Common myeloid progenitor, CD34-positive (primary cell): Measurements from ENCODE around the gene M1AP.
"Not testable (repeated sequence)": the region's sequence is repeated elsewhere in the genome, so short reads cannot be mapped to it uniquely, and the experiment has no call there.

Experiments used
- CTCF ChIA-PET: fragments of 350-600 bp; sonication (Branson Sonifier 250); formaldehyde crosslinking; loops from one replicate; lab custom pipeline; 2021; ENCODE audit warnings: antibody characterized with exemption; lab: Charles Lee
- POLR2A ChIA-PET: fragments of 350-600 bp; sonication (Branson Sonifier 250); formaldehyde crosslinking; loops from one replicate; lab custom pipeline; 2021; ENCODE audit warnings: antibody characterized with exemption; lab: Charles Lee
- DNase-seq, 3 donors: peaks; one replicate each; pipeline versions ENCODE4 v3.0.0 to v3.0.0-alpha.2; 2013
- H3K27ac ChIP-seq, 2 experiments: 1 replicate in 1 of 2; 2 replicates in 1 of 2; pipeline ENCODE4 v1.7.0; 2013; ENCODE audit warnings: inconsistent platforms in 2 of 2, low read length in 2 of 2, mild to moderate bottlenecking in 2 of 2, low read depth in 1 of 2, moderate library complexity in 1 of 2; ENCODE audit not compliant: severe bottlenecking in 2 of 2, insufficient read depth in 1 of 2, poor library complexity in 1 of 2
- H3K27me3 ChIP-seq, 5 experiments: replicated peaks in 2 of 5; 1 replicate in 3 of 5; 2 replicates in 2 of 5; pipeline versions ENCODE4 v1.6.1 to v1.7.0; 2013; ENCODE audit warnings: low read length in 4 of 5, mild to moderate bottlenecking in 2 of 5, moderate library complexity in 2 of 5, inconsistent platforms in 1 of 5; ENCODE audit not compliant: insufficient read depth in 5 of 5, control insufficient read depth in 4 of 5
- H3K36me3 ChIP-seq, 4 experiments: 1 replicate in 2 of 4; 2 replicates in 2 of 4; pipeline versions ENCODE4 v1.6.1 to v1.7.0; 2013; ENCODE audit warnings: low read length in 3 of 4, control low read depth in 1 of 4, mild to moderate bottlenecking in 1 of 4; ENCODE audit not compliant: control insufficient read depth in 4 of 4, insufficient read depth in 4 of 4
- H3K4me1 ChIP-seq, 4 experiments: 1 replicate in 3 of 4; 2 replicates in 1 of 4; pipeline versions ENCODE4 v1.6.1 to v1.7.1; 2013; ENCODE audit warnings: low read length in 3 of 4, mild to moderate bottlenecking in 3 of 4, control low read depth in 1 of 4, inconsistent platforms in 1 of 4, moderate library complexity in 1 of 4; ENCODE audit not compliant: control insufficient read depth in 4 of 4, insufficient read depth in 4 of 4; ENCODE audit errors: control extremely low read depth in 1 of 4
- H3K4me3 ChIP-seq, 7 experiments: 1 replicate in 4 of 7; 2 replicates in 3 of 7; pipeline versions ENCODE4 v1.5.1 to v1.7.0; 2013; ENCODE audit warnings: mild to moderate bottlenecking in 7 of 7, low read length in 6 of 7, moderate library complexity in 6 of 7, inconsistent platforms in 2 of 7, low read depth in 2 of 7, control low read depth in 1 of 7; ENCODE audit not compliant: insufficient read depth in 4 of 7, control insufficient read depth in 1 of 7; ENCODE audit errors: extremely low read depth in 1 of 7
- H3K9me3 ChIP-seq, 5 experiments: 1 replicate in 4 of 5; 2 replicates in 1 of 5; pipeline versions ENCODE4 v1.6.1 to v1.7.1; 2013; ENCODE audit warnings: low read length in 4 of 5, mild to moderate bottlenecking in 2 of 5, inconsistent platforms in 1 of 5, low read depth in 1 of 5, moderate library complexity in 1 of 5; ENCODE audit not compliant: control insufficient read depth in 4 of 5, insufficient read depth in 2 of 5; ENCODE audit errors: control extremely low read depth in 1 of 5
- WGBS: methylation state at CpG from one replicate; pipeline ENCODE4 v1.1.5; 2013; ENCODE audit not compliant: insufficient coverage; 5-methylcytosine and 5-hydroxymethylcytosine counted together

Gene M1AP

DNA sequence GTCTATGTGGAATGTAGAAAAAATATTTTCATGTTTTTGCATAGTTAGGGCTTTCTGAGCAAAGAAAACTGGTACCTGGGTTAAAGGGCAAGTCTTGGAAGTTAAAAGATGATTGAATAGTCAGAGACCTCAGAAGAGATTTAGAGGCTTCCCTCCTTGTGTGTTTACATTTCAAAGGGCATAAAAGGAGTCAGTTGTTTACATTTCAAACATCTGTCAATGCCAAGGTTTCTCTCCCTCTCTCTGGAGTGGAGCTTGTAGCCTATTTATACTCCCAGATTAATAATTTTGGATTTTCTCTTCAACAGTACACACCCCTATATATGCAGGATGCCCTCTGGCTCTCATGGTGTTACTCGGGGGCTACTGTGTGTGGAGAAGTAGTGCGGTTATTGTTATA, 8.6 kb downstream of the M1AP start:
- no CpG with 5 or more reads among the region's 2 CpGs for WGBS
- CTCF ChIA-PET, result no interaction called here

DNA sequence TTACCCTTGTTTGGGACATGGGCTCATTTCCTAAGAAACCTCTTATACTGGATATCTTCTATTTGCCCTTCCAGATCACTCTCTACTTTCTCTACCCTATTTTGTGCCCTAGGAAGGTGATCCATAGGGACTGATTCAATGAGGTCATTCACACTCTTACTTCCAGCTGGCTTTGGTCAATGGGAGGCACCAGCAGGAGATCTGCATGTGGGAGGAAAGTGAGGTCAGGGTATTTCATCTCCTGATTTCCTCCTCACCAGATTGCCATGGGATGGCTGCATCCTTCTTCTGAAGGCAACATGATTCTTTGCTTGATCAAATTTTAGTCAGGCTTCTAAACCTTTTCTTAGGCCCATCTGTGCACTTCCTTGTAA, 15.2 kb downstream of the M1AP start:
- H3K36me3 ChIP-seq, result no peaks in the 10 kb centered on the region
- ChIA-PET CTCF (interaction anchor here (2.1 kb wide), 1 partner anchor 16 kb away, joined by 6 read pairs; the partner anchor contains the start of gene M1AP), POLR2A (no interaction called here)
- H3K27ac ChIP-seq, result no peak overlapping the region
- no peaks in the 10 kb centered on the region for H3K4me1 ChIP-seq
- H3K27me3 ChIP-seq, result no peaks in the 10 kb centered on the region
- no peak for DNase-seq
- no peak overlapping the region for H3K4me3 ChIP-seq
- H3K9me3 ChIP-seq, result no peaks in the 10 kb centered on the region

More for the DNA sequence above, 8.6 kb downstream of the M1AP start:
- Histone ChIP-seq H3K9me3 (no peaks in the 10 kb centered on the region), H3K27me3 (no peaks in the 10 kb centered on the region), H3K27ac (no peak overlapping the region), H3K36me3 (no peaks in the 10 kb centered on the region), H3K4me3 (no peak overlapping the region), H3K4me1 (no peaks in the 10 kb centered on the region)
- POLR2A ChIA-PET, result interaction anchor here (0.6 kb wide), 1 partner anchor 959 kb away, joined by 6 read pairs; no protein-coding TSS in a partner anchor
- no peak for DNase-seq

DNA sequence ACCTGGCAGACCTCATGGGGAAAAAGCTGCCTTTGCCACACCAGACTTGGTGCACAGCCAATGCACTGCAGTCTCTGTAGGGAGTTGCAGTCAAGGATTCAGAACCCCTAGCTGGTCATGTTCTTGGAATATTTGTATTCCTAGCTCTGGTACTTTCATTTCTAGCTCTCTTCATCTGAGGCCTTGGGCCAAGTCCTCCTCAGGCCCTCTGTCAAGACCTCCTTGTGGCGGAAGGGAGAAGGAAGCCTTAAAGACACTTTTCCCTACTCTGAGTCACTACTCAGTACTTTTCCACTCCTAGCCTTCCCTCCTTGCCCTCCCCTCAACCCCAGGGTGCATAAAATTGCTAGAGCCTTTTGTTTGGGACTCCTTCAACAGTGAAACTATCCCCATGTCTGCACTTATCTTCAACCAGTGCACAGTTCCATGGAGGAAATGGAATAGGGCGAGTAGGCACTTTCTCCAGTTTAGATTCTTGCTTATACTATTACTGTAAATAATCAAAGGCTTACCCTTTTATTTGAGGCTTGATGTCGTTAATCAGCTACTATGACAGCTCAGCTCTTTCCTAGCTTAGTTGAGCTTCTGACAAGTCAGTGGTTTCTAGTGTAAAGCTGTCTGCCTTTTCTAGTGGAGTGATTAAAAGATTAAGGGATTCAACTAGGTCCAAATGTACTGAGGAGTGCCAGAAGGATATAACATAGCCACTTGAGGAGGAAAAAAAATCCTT, 15.8 kb downstream of the M1AP start:
- Histone ChIP-seq H3K4me1 (no peaks in the 10 kb centered on the region), H3K9me3 (no peaks in the 10 kb centered on the region), H3K4me3 (no peak overlapping the region), H3K27me3 (no peaks in the 10 kb centered on the region), H3K36me3 (no peaks in the 10 kb centered on the region), H3K27ac (no peak overlapping the region)
- WGBS, result 100% methylated on average over 2 of the region's 3 CpGs
- ChIA-PET CTCF (interaction anchor here (0.8 to 2.1 kb wide), 3 partner anchors 16 to 20 kb away, joined by 3 to 6 read pairs (median 4); partner anchors contain the start of gene M1AP), POLR2A (no interaction called here)
- no peak for DNase-seq

DNA sequence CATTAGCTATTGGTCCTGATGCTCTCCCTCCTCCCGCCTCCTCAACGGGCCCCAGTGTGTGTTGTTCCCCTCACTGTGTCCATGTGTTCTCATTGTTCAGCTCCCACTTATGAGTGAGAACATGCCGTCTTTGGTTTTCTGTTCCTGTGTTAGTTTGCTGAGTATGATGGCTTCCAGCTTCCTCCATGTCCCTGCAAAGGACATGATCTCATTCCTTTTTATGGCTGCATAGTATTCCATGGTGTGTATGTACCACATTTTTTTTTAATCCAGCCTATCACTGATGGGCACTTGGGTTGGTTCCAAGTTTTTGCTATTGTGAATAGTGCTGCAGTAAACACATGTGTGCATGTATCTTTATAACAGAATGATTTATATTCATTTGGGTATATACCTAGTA, 17.7 kb downstream of the M1AP start:
- CTCF ChIA-PET, result interaction anchor here (0.8 to 1.0 kb wide), 2 partner anchors 13 to 18 kb away, joined by 3 read pairs; no protein-coding TSS in a partner anchor
- POLR2A ChIA-PET, result interaction anchor here (0.7 kb wide), 1 partner anchor 16 kb away, joined by 3 read pairs; no protein-coding TSS in a partner anchor
- WGBS, result 100% methylated on average over 1 of the region's 3 CpGs

DNA sequence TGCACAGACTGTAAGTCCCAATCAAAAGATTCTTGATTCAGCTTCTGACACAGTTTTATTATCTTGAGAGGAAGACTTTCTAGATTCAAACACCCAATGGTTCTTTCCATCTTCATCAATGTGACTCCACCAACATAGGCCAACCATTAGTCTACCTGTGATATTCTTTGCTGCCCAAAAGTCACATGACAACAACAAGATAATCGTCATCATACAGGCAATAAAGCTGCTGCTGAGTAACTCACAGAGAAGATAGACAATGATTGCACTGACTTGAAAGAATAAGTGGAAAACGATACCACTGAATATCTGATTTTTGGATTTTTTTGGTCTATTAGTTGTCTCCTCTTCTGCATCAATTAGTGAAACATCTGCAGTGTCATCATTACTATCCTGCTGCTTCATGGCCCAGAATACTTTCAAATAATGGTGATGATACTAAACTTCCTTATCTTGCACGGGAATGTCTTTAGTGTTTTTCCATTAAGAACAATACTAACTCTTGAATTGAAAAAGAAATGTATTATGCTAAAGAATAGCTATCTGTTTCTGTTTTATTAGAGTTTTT, 19.5 kb downstream of the M1AP start:
- Histone ChIP-seq H3K27ac (no peak overlapping the region), H3K36me3 (no peaks in the 10 kb centered on the region), H3K4me1 (no peaks in the 10 kb centered on the region), H3K4me3 (no peak overlapping the region), H3K9me3 (no peaks in the 10 kb centered on the region), H3K27me3 (no peaks in the 10 kb centered on the region)
- CTCF ChIA-PET, result interaction anchor here (1.4 kb wide), 1 partner anchor 11 kb away, joined by 3 read pairs; no protein-coding TSS in a partner anchor
- WGBS, result no CpG with 5 or more reads among the region's 3 CpGs
- POLR2A ChIA-PET, result no interaction called here
- DNase-seq, result no peak

More for the DNA sequence above, 17.7 kb downstream of the M1AP start:
- H3K27me3 ChIP-seq, H3K4me3 ChIP-seq, H3K4me1 ChIP-seq, DNase-seq, H3K36me3 ChIP-seq, H3K27ac ChIP-seq, H3K9me3 ChIP-seq: not testable (repeated sequence)

DNA sequence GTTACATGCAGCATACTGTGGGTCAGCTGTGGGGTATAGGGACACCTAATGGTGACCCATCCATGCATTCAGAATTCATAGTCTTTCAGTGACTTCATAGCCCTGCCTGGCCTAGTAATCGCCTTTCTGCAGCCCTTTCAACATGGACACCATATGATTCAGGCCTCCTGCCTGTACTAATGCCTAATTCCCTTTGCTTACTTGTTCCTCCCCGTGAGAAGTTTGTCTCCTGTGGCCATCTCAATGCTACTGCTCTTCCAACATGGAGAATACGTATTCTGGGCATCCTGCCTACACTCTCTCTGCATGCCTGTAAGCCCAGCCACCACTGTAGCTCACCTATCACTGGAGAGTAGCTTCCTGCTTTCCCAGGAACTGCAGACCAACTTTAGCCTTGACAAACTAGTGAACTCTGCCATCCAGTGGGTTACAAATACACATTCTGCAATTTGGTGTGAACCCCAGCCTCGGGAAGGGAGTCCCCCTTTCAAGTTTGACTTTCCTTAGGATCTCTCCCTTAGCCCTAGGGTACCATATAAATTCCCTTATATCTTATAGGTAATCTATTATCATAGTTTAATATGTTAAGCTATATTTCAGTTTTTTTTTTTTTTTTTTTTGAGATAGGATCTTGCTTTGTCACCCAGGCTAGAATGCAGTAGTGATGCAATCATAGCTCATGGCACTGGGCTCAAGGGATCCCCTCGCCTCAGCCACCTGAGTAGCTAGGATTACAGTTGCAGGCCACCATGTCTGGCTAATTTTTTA, 22.3 kb downstream of the M1AP start:
- Histone ChIP-seq H3K27ac (no peak overlapping the region), H3K27me3 (no peaks in the 10 kb centered on the region), H3K4me1 (no peaks in the 10 kb centered on the region), H3K36me3 (no peaks in the 10 kb centered on the region), H3K4me3 (no peak overlapping the region), H3K9me3 (no peaks in the 10 kb centered on the region)
- 92% methylated on average over 3 of the region's 5 CpGs for WGBS
- ChIA-PET POLR2A (no interaction called here), CTCF (interaction anchor here (1.5 to 2.0 kb wide), 3 partner anchors 10 to 66 kb away, joined by 4 to 5 read pairs (median 4); partner anchors contain the start of gene SEMA4F)
- peak in 1 of 3 donors; percentile 7 for DNase-seq
